OCI-LY7 (cell line): ENCODE results near the gene N4BP2. TPM values are rescaled to one million over a fixed set of nuclear protein-coding genes. Genes with fewer than 3 reads are reported as not detected.
"Not testable (repeated sequence)": the region's sequence is repeated elsewhere in the genome, so short reads cannot be mapped to it uniquely, and the experiment has no call there.

Experiments used
- BruUV-seq: library from RNA; stranded (reverse); fragments of 400-500 nt; replicated peaks from 2 replicates; lab custom pipeline; 2021; lab: Mats Ljungman, UMichigan
- CTCF ChIA-PET: fragments of 300-600 bp; sonication (Branson Sonifier 250); formaldehyde crosslinking; loops from one replicate; lab custom pipeline; 2022; ENCODE audit warnings: antibody characterized with exemption; ENCODE audit not compliant: unreplicated experiment; lab: Charles Lee
- POLR2A ChIA-PET: fragments of 300-600 bp; sonication (Branson Sonifier 250); formaldehyde crosslinking; loops from one replicate; lab custom pipeline; 2022; ENCODE audit warnings: antibody characterized with exemption; lab: Charles Lee
- DNase-seq: peaks from one replicate; pipeline ENCODE4 v3.0.0-alpha.2; 2015; ENCODE audit warnings: low spot score
- H2AFZ ChIP-seq: fragments of 200-600 bp; sonication (generic), shearing (Covaris generic); 2 replicates; pipeline ENCODE4 v1.6.1; 2014; ENCODE audit warnings: mild to moderate bottlenecking, antibody characterized with exemption, low read length, moderate library complexity
- H3K27ac ChIP-seq: fragments of 200-600 bp; sonication (generic); 2 replicates; pipeline ENCODE4 v1.5.1; 2014; ENCODE audit warnings: mixed run types, low read depth, mild to moderate bottlenecking, moderate library complexity, low read length, inconsistent platforms; ENCODE audit not compliant: poor library complexity, severe bottlenecking
- H3K36me3 ChIP-seq: fragments of 200-600 bp; sonication (generic); 2 replicates; pipeline ENCODE4 v1.6.1; 2014; ENCODE audit warnings: mild to moderate bottlenecking, antibody characterized with exemption, low read length, moderate library complexity, mixed read lengths; ENCODE audit not compliant: insufficient read depth
- H3K4me1 ChIP-seq: fragments of 200-600 bp; sonication (generic); 2 replicates; pipeline ENCODE4 v1.5.1; 2014; ENCODE audit warnings: mild to moderate bottlenecking, low read length; ENCODE audit not compliant: insufficient read depth, poor library complexity, severe bottlenecking
- H3K4me2 ChIP-seq: fragments of 200-600 bp; sonication (generic); 2 replicates; pipeline ENCODE4 v1.6.1; 2014; ENCODE audit warnings: mild to moderate bottlenecking, low read length
- H3K4me3 ChIP-seq: fragments of 200-600 bp; sonication (generic); 2 replicates; pipeline ENCODE4 v1.5.1; 2014; ENCODE audit warnings: mild to moderate bottlenecking, low read depth, low read length; ENCODE audit not compliant: poor library complexity, severe bottlenecking
- H3K79me2 ChIP-seq: fragments of 200-600 bp; sonication (generic); 2 replicates; pipeline ENCODE4 v1.6.1; 2016; ENCODE audit warnings: low read depth, mild to moderate bottlenecking, low read length, moderate library complexity, mixed read lengths; ENCODE audit not compliant: insufficient read depth
- H3K9me2 ChIP-seq: fragments of 200-600 bp; sonication (generic); 2 replicates; pipeline ENCODE4 v1.6.1; 2016; ENCODE audit warnings: mild to moderate bottlenecking, low read length, mixed read lengths; ENCODE audit not compliant: insufficient read depth
- H3K9me3 ChIP-seq: fragments of 200-600 bp; sonication (generic); 2 replicates; pipeline ENCODE4 v1.6.1; 2014; ENCODE audit warnings: mild to moderate bottlenecking, mixed run types, low read length, mixed read lengths
- H4K20me1 ChIP-seq: fragments of 200-600 bp; sonication (generic); 2 replicates; pipeline ENCODE4 v1.6.1; 2014; ENCODE audit warnings: mild to moderate bottlenecking, antibody characterized with exemption, low read length, moderate library complexity, mixed read lengths; ENCODE audit not compliant: insufficient read depth
- EZH2phosphoT487 ChIP-seq: fragments of 200-600 bp; sonication (generic); IDR thresholded peaks from 2 replicates; pipeline ENCODE4 v1.6.1; 2018; ENCODE audit warnings: low read depth, borderline replicate concordance, mild to moderate bottlenecking, mixed run types, antibody characterized with exemption, low read length, moderate library complexity, mixed read lengths
- intact Hi-C: fragments of 100-400 bp; cut with micrococcal nuclease; formaldehyde crosslinking; loops from one replicate; pipeline ENCODE4 v1.10.0; 2022; ENCODE audit not compliant: unreplicated experiment
- total RNA-seq, 2 experiments: library from RNA; depleted of rRNA in 1 of 2; stranded (reverse); fragments of >200 nt in 1 of 2; shearing (Covaris generic) in 1 of 2; gene quantifications; 2 replicates each; pipeline ENCODE4 v1.2.3, GENCODE V29; 2014 to 2022
- TF ChIP-seq, protein P1 (sequence below): fragments of 200-600 bp; sonication (generic); conservative IDR thresholded peaks from 2 replicates; pipeline ENCODE4 v1.5.1; 2014; ENCODE audit warnings: mild to moderate bottlenecking, antibody characterized with exemption, low read length, moderate library complexity, mixed read lengths

N4BP2 gene
- total RNA-seq, 2 experiments from 2014 or later = 11.4 to 17.8 TPM

- CTCF ChIA-PET = no interaction called here
- Histone ChIP-seq H3K9me2 (no peaks in the 10 kb centered on the region), H3K9me3 (no peaks in the 10 kb centered on the region), H3K27ac (no peak overlapping the region), H3K36me3 (no peaks in the 10 kb centered on the region), H2AFZ (no peak overlapping the region), H3K79me2 (no peaks in the 10 kb centered on the region), H3K4me1 (no peaks in the 10 kb centered on the region), H3K4me2 (no peak overlapping the region), H3K4me3 (no peak overlapping the region), H4K20me1 (no peaks in the 10 kb centered on the region)
- intact Hi-C loops = loop anchor here (5.0 kb wide), 1 partner anchor 34 kb away; no protein-coding TSS in a partner anchor
- no TSS peak for BruUV-seq
- DNase-seq = no peak
- TF ChIP-seq, protein P1, sequence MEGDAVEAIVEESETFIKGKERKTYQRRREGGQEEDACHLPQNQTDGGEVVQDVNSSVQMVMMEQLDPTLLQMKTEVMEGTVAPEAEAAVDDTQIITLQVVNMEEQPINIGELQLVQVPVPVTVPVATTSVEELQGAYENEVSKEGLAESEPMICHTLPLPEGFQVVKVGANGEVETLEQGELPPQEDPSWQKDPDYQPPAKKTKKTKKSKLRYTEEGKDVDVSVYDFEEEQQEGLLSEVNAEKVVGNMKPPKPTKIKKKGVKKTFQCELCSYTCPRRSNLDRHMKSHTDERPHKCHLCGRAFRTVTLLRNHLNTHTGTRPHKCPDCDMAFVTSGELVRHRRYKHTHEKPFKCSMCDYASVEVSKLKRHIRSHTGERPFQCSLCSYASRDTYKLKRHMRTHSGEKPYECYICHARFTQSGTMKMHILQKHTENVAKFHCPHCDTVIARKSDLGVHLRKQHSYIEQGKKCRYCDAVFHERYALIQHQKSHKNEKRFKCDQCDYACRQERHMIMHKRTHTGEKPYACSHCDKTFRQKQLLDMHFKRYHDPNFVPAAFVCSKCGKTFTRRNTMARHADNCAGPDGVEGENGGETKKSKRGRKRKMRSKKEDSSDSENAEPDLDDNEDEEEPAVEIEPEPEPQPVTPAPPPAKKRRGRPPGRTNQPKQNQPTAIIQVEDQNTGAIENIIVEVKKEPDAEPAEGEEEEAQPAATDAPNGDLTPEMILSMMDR = no peak
- TF ChIP-seq EZH2phosphoT487 = no peak
- POLR2A ChIA-PET = interaction anchor here (1.2 kb wide), 1 partner anchor 12 kb away, joined by 3 read pairs; no protein-coding TSS in a partner anchor
Measured at GRCh38 chr4:40087799-40088366, 31.2 kb downstream of the N4BP2 start.

DNA sequence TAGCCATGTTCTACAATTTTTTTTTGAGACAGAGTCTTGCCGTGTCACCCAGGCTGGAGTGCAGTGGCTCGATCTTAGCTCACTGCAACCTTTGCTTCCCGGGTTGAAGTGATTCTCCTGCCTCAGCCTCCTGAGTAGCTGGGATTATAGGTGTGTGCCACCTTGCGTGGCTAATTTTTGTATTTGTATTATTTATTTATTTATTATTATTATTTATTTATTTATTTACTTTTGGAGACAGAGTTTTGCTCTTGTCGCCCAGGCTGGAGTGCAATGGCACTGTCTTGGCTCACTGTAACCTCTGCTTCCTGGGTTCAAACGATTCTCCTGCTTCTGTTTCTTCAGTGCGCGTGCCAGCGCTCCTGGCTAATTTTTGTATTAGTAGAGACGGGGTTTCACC, 36.8 kb downstream of the N4BP2 start:
- H2AFZ ChIP-seq, H4K20me1 ChIP-seq, H3K4me2 ChIP-seq, H3K9me3 ChIP-seq, intact Hi-C loops, CTCF ChIA-PET, H3K4me1 ChIP-seq, H3K4me3 ChIP-seq, H3K36me3 ChIP-seq, H3K9me2 ChIP-seq, POLR2A ChIA-PET, H3K27ac ChIP-seq, H3K79me2 ChIP-seq, BruUV-seq, DNase-seq: not testable (repeated sequence)

- TF ChIP-seq, protein P1 = no peak
- no peak overlapping the region for H3K4me2 ChIP-seq
- CTCF ChIA-PET = no interaction called here
- peaks cover 7% of the 10 kb centered on the region; the same call in 1 of the 2 replicates for H3K36me3 ChIP-seq
- H3K27ac ChIP-seq = no peak overlapping the region
- no peaks in the 10 kb centered on the region for H3K4me1 ChIP-seq
- no peak overlapping the region for H2AFZ ChIP-seq
- H3K4me3 ChIP-seq = no peak overlapping the region
- DNase-seq = no peak
- H3K9me3 ChIP-seq = no peaks in the 10 kb centered on the region
- H3K9me2 ChIP-seq = no peaks in the 10 kb centered on the region
- POLR2A ChIA-PET = no interaction called here
- no peaks in the 10 kb centered on the region for H4K20me1 ChIP-seq
- intact Hi-C loops = no loop called here
- no TSS peak for BruUV-seq
- no peaks in the 10 kb centered on the region for H3K79me2 ChIP-seq
Measured at GRCh38 chr4:40099010-40099409, 42.4 kb downstream of the N4BP2 start.

DNA sequence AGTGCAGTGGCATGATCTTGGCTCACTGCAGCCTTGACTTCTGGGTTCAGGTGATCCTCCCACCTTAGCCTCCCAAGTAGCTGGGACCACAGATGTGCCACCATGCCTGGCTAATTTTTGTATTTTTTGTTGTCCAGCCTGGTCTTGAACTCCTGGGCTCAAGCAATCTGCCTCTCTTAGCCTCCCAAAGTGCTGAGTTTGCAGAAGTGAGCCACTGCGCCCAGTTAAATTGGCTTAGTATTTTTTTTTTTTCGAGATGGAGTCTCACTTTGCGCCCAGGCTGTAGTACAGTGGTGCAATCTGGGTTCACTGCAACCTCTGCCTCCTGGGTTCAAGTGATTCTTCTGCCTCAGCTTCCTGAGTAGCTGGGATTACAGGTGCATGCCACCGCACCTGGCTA, 50.5 kb downstream of the N4BP2 start:
- DNase-seq, H3K4me1 ChIP-seq, H3K79me2 ChIP-seq, H2AFZ ChIP-seq, H3K4me3 ChIP-seq, H3K4me2 ChIP-seq, intact Hi-C loops, H3K9me3 ChIP-seq, H3K27ac ChIP-seq, H4K20me1 ChIP-seq, CTCF ChIA-PET, BruUV-seq, H3K9me2 ChIP-seq: not testable (repeated sequence)
- H3K36me3 ChIP-seq = peaks cover 20% of the 10 kb centered on the region; the same call in 1 of the 2 replicates
- POLR2A ChIA-PET = interaction anchor here (0.6 kb wide), 1 partner anchor 89 kb away, joined by 3 read pairs; no protein-coding TSS in a partner anchor
